BLaER1 treated with 17β-estradiol and CSF1 and Interleukin-3, amounts not matched to agents 10 nM and 100 nM (cell line): ENCODE results near the gene CCDC174.
"Not testable (repeated sequence)": the region's sequence is repeated elsewhere in the genome, so short reads cannot be mapped to it uniquely, and the experiment has no call there.

Experiments used
- H3K27ac ChIP-seq, 11 experiments: shearing (Covaris generic); formaldehyde crosslinking; 2 replicates each; pipeline ENCODE4 v1.8.1; 2022
- H3K27me3 ChIP-seq, 11 experiments: shearing (Covaris generic); formaldehyde crosslinking; 2 replicates each; pipeline ENCODE4 v1.8.1; 2022
- H3K36me3 ChIP-seq, 11 experiments: shearing (Covaris generic); formaldehyde crosslinking; 2 replicates each; pipeline ENCODE4 v1.8.1; 2022
- H3K4me1 ChIP-seq, 10 experiments: shearing (Covaris generic); formaldehyde crosslinking; 2 replicates each; pipeline ENCODE4 v1.8.1; 2022
- H3K4me2 ChIP-seq, 11 experiments: shearing (Covaris generic); formaldehyde crosslinking; 2 replicates each; pipeline ENCODE4 v1.8.1; 2022
- H3K4me3 ChIP-seq, 10 experiments: shearing (Covaris generic); formaldehyde crosslinking; 2 replicates each; pipeline ENCODE4 v1.8.1; 2022
- H3K9ac ChIP-seq, 11 experiments: shearing (Covaris generic); formaldehyde crosslinking; 2 replicates each; pipeline ENCODE4 v1.8.1; 2022
- H3K9me3 ChIP-seq, 11 experiments: shearing (Covaris generic); formaldehyde crosslinking; replicated peaks in 1 of 11; 2 replicates each; pipeline ENCODE4 v1.8.1; 2022
- H4K20me1 ChIP-seq, 11 experiments: shearing (Covaris generic); formaldehyde crosslinking; 2 replicates each; pipeline ENCODE4 v1.8.1; 2022
- Cebpa-rat ChIP-seq, 11 experiments: shearing (Covaris generic); IDR thresholded peaks; 2 replicates each; pipeline ENCODE4 v1.8.1; 2022

Gene CCDC174

DNA sequence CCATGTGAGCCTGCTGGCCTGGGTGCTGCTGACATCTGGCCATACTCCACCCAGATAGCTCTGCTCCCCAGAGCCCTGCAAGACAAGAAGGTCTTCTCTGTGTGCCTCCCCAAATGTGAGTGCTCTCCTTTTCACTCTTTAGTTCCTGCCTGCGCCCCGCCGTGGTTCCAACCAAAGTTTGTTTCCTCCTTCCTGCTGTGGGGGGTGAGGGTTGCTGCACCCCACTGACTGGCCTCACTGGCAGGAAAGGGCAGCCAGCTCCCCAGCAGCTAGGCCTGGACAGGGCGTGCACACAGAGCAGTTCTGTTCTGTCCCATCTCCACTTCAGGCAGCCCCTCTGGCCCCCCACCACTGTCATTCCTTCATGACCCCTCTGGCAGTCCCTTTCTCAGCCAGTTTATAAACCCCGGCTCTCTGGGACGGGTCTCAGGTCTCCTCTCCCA, 5.4 kb upstream of the CCDC174 start:
- H3K4me2 ChIP-seq = no peak overlapping the region
- H3K9ac ChIP-seq = no peak overlapping the region
- no peaks in the 10 kb centered on the region for H4K20me1 ChIP-seq
- no peaks in the 10 kb centered on the region for H3K27me3 ChIP-seq
- H3K9me3 ChIP-seq = no peaks in the 10 kb centered on the region
- no peak for TF ChIP-seq Cebpa-rat (IDR thresholded peaks at IDR 0.05)
- H3K36me3 ChIP-seq = no peaks in the 10 kb centered on the region
- no peak overlapping the region for H3K4me3 ChIP-seq
- peaks cover 7 to 9% (median 8%) of the 10 kb centered on the region in 10 experiments; a peak in 14 of 20 replicates for H3K4me1 ChIP-seq
- no peak overlapping the region for H3K27ac ChIP-seq

DNA sequence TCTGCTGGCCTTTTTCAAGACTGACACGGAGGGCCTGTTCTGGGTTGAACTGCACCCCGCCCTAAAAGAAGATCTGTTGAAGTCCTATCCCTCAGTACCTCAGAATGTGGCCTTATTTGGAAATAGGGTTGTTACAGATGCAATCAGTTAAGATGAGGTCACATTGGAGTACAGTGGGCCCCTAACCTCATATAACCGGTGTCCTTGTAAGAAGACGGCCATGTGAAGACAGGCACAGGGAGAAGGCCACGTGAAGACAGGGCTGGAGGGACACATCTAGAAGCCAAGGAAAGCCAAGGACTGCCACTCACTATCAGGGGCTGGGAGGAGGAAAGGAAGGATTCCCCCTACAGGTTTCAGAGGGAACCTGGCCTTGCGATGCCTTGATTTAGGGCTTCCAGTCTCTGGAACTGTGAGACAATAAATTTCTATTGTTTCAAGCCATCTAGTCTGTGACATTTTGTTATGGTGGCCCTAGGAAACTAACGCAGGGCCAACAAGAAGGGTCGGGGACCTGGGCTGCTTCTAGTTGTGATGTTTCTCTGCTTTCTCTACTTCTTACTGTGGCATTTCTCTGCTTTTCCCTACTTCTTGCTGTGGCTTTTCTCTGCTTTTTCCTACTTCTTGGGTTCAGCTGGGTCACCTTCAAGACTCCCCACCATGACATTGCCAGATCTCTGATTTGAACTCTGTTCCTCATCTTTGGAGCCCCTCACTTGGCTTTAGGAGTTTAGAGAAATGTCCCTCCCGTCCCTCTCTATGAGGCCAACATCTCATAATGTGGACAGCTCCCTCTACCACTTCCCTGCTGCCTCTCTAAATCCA, 4.8 kb upstream of the CCDC174 start:
- Histone ChIP-seq H4K20me1 (no peaks in the 10 kb centered on the region), H3K4me1 (peaks cover 7 to 9% (median 8%) of the 10 kb centered on the region in 10 experiments; a peak in 14 of 20 replicates), H3K4me3 (no peak overlapping the region), H3K9ac (no peak overlapping the region), H3K27ac (no peak overlapping the region), H3K4me2 (no peak overlapping the region), H3K9me3 (no peaks in the 10 kb centered on the region), H3K27me3 (no peaks in the 10 kb centered on the region), H3K36me3 (no peaks in the 10 kb centered on the region)
- no peak for TF ChIP-seq Cebpa-rat (IDR thresholded peaks at IDR 0.05)

DNA sequence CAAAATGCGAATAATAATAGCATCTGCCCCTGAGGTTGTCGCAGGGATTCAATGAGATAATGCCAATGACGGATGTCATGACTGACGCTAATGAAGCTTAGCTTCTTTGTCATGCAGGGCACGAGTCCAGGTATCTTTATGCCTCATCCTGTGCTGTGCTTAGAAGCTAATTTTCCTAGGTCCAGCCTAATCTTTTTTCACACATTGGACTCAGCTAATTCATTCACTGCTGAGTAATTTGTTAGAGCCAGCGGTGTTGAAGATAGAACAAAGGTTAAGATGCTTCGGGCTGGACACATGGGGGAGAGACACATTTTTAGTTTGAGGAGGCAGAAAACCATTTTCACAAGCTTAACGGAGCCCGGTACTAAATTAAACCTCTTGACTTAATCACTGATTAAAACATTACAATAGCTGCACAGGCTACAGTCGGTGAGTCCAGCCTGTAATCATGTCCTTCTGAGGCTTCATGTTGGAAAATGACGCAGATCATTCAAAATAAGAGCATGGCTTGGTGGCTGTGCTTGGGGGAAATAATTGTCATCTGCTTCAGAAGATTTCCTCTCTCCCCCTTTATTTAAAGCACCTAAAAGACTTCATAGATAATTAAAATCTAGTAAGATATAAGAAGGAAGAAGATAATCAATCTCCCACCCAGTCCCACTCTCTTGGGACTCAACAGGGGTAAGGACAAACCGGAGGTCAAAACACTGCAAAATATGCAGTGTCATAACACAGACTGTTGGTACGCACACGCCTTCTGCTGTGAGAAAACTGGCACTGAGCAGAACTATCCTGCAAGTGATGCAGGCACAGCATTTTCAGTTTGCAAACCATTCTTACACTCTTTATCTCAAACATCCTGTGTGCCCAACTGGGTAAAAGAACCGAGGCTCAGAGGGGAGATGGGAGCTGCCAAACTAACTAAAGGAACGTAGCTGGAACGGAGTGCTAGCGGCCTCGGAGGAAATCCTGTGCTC, 3.3 kb upstream of the CCDC174 start:
- Histone ChIP-seq H3K4me1 (peaks cover 15 to 22% (median 19%) of the 10 kb centered on the region in 10 experiments), H3K4me3 (no peak overlapping the region), H3K27me3 (no peaks in the 10 kb centered on the region), H4K20me1 (no peaks in the 10 kb centered on the region), H3K36me3 (no peaks in the 10 kb centered on the region), H3K27ac (no peak overlapping the region), H3K4me2 (no peak overlapping the region), H3K9me3 (no peaks in the 10 kb centered on the region), H3K9ac (no peak overlapping the region)
- no peak for TF ChIP-seq Cebpa-rat (IDR thresholded peaks at IDR 0.05)

DNA sequence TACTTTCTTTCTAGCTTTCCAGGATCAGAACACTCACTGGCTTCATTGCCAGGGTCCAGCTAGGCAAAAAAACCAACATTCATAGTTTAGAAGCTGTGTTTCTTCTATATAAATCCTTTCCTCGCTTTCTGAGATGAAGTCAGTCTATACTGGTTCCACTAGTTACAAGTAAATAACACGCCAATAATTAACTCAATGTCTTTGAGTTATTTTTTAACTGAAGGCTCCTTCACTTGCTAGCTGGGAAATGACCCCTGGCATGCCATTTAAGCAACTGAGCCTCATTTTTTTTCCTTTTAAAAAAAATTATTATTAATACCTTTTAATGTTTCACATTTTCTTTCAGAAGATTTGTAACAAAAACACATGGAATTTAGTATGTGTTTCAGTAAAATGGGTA, 2.1 kb upstream of the CCDC174 start:
- Histone ChIP-seq H3K27me3 (no peaks in the 10 kb centered on the region), H3K9me3 (no peaks in the 10 kb centered on the region), H4K20me1 (no peaks in the 10 kb centered on the region; a peak in 1 of 22 replicates), H3K27ac (no peak overlapping the region), H3K4me1 (peaks cover 23 to 31% (median 29%) of the 10 kb centered on the region in 10 experiments), H3K4me2 (no peak overlapping the region), H3K4me3 (no peak overlapping the region), H3K9ac (no peak overlapping the region), H3K36me3 (peaks cover 0 to 11% (median 0%) of the 10 kb centered on the region in 11 experiments; a peak in 11 of 22 replicates)
- TF ChIP-seq Cebpa-rat (IDR thresholded peaks at IDR 0.05) = no peak

DNA sequence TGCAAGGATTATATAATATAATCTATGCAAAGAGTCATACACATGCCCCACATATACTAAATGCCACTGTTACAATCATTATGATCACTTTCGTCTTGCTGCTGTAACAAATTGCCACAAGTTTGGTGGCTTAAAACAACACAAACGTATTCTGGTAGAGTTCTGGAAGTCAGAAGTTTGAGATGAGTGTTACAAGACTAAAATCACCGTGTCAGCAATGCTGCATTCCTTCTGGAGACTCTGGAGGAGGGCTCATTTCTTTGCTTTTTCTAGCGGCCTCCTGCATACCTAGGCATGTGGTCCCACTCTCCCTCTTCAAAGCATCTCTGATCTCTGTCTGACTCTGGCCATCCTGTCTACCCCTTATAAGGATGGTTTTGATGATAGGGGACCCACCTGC, 1.4 kb upstream of the CCDC174 start:
- no peaks in the 10 kb centered on the region for H3K9me3 ChIP-seq
- 0 out of 20 replicates have a peak overlapping the region, but pooled peaks of 1 of the 10 experiments have one; percentile 90 for H3K4me3 ChIP-seq
- H4K20me1 ChIP-seq = peaks cover 0 to 4% (median 0%) of the 10 kb centered on the region in 11 experiments; a peak in 3 of 22 replicates
- peaks cover 24 to 37% (median 29%) of the 10 kb centered on the region in 10 experiments for H3K4me1 ChIP-seq
- no peak overlapping the region for H3K9ac ChIP-seq
- no peak overlapping the region for H3K27ac ChIP-seq
- H3K4me2 ChIP-seq = peak overlapping the region; percentile 54 to 91 (median 74); a peak in 20 of 22 replicates
- no peaks in the 10 kb centered on the region for H3K27me3 ChIP-seq
- peaks cover 5 to 18% (median 7%) of the 10 kb centered on the region in 11 experiments for H3K36me3 ChIP-seq
- TF ChIP-seq Cebpa-rat (IDR thresholded peaks at IDR 0.05) = no peak

DNA sequence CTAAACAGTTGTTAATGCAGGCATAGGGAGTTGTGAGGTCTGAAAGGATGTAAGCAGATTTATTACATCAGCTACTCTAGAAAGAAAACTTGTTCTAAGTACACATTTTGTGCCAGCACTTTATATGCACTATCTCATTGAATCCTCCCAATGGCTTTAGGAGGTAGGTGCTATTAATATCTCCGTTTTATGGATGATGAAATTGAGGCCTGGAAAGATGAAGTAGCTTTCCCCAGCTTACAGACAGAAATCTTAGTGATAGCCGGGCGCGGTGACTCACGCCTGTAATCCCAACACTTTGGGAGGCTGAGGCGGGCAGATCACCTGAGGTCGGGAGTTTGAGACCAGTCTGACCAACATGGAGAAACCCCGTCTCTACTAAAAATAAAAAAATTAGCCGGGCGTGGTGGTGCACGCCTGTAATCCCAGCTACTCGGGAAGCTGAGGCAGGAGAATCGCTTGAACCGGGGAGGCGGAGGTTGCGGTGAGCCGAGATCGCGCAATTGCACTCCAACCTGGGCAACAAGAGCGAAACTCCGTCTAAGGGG, 872 bp downstream of the CCDC174 start:
- H3K4me2 ChIP-seq = peak overlapping the region; percentile 75 to 94 (median 86)
- H3K4me3 ChIP-seq = peak overlapping the region; percentile 70 to 90 (median 80)
- H3K27me3 ChIP-seq, H3K9me3 ChIP-seq: not testable (repeated sequence)
- H3K4me1 ChIP-seq = peaks cover 24 to 39% (median 29%) of the 10 kb centered on the region in 10 experiments
- H4K20me1 ChIP-seq = peaks cover 0 to 13% (median 6%) of the 10 kb centered on the region in 11 experiments; a peak in 8 of 22 replicates
- H3K27ac ChIP-seq = peak overlapping the region; percentile 82 to 96 (median 90); a peak in 21 of 22 replicates
- peaks cover 27 to 41% (median 29%) of the 10 kb centered on the region in 11 experiments for H3K36me3 ChIP-seq
- peak overlapping the region; percentile 82 to 98 (median 93) for H3K9ac ChIP-seq

DNA sequence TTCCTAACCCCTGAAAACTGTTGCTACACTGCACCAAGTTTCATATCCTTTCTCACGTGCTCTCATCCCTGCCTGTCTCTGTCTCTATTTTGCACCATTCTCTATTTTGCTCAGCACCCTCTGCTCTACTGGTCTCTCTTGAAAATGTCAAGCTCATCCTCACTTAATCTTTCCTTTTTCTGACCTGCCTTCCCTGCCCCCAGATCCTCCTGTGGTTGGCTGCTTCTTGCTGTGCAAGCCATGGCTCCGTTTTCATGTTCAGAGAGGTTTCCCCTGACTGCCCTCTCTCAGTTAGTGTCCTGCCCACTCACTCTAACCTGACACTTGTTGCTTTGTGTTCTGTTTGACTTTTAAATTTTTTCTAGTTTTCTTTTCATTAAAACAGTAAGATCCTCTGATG, 6.0 kb downstream of the CCDC174 start:
- Histone ChIP-seq H3K4me3 (no peak overlapping the region), H3K27ac (no peak overlapping the region), H3K9ac (no peak overlapping the region; a peak in 1 of 22 replicates), H3K4me1 (peaks cover 13 to 27% (median 16%) of the 10 kb centered on the region in 10 experiments), H3K4me2 (no peak overlapping the region), H3K27me3 (no peaks in the 10 kb centered on the region), H4K20me1 (peaks cover 0 to 46% (median 21%) of the 10 kb centered on the region in 11 experiments; a peak in 12 of 22 replicates), H3K9me3 (no peaks in the 10 kb centered on the region), H3K36me3 (peaks cover 79 to 92% (median 81%) of the 10 kb centered on the region in 11 experiments)
- TF ChIP-seq Cebpa-rat (IDR thresholded peaks at IDR 0.05) = no peak

DNA sequence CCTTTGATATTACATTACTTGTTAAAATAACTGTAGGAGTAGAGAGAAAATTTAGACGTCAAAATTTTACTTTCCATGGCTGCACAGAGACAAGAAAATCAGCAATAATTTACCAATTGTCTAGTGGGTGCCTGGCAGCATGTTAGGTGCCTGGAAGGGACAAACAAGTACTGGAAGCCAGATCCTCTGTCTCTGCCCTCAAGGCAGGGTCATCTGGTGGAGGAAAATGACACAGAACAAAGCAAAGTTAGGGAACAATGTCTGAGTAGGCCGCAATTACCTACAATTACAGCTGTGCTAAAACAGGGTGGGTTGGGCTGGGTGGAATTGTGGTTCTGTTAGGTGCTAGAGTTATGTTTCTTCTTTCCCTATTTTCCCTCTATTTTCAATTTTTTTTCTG, 7.4 kb downstream of the CCDC174 start:
- no peak overlapping the region for H3K9ac ChIP-seq
- no peak for TF ChIP-seq Cebpa-rat (IDR thresholded peaks at IDR 0.05)
- H3K36me3 ChIP-seq = peaks cover 93 to 100% (median 95%) of the 10 kb centered on the region in 11 experiments

More for the DNA sequence above, 7.4 kb downstream of the CCDC174 start:
- Histone ChIP-seq H3K4me2 (no peak overlapping the region), H3K27ac (no peak overlapping the region), H3K4me3 (no peak overlapping the region), H4K20me1 (peaks cover 0 to 59% (median 30%) of the 10 kb centered on the region in 11 experiments; a peak in 14 of 22 replicates), H3K4me1 (peaks cover 0 to 13% (median 3%) of the 10 kb centered on the region in 10 experiments; a peak in 15 of 20 replicates), H3K9me3 (no peaks in the 10 kb centered on the region), H3K27me3 (no peaks in the 10 kb centered on the region)
